Hepatic stellate cell (primary cell): ENCODE data around the gene PCDHA9.
"Not testable (repeated sequence)": the region's sequence is repeated elsewhere in the genome, so short reads cannot be mapped to it uniquely, and the experiment has no call there.

Experiments
- DNase-seq: peaks from one replicate; pipeline ENCODE4 v3.0.0; 2011; ENCODE audit warnings: low spot score

The PCDHA9 gene

DNA sequence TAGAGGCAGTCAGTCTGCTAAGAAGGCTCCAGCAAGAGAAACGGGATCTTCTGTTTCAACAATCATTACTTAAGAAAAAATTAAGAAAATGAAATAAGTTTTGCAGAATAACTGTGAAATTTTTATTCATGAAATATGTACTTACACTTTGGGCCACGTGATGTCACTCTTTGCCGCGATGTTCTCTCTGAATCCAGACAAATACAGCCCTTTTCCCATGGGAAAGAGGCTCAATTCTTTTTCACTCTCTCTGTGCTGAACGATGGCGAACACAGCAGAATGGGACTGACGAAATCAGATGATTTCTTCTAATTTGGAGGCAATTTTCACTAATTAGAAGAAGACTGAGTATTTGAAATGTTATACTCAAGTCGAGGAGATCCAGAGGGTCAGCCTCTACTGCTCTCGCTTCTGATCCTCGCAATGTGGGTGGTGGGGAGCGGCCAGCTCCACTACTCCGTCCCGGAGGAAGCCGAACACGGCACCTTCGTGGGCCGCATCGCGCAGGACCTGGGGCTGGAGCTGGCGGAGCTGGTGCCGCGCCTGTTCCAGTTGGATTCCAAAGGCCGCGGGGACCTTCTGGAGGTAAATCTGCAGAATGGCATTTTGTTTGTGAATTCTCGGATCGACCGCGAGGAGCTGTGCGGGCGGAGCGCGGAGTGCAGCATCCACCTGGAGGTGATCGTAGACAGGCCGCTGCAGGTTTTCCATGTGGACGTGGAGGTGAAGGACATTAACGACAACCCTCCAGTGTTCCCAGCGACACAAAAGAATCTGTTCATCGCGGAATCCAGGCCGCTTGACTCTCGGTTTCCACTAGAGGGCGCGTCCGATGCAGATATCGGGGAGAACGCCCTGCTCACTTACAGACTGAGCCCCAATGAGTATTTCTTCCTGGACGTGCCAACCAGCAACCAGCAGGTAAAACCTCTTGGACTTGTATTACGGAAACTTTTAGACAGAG lies at the start of gene PCDHA9:
PCDHA9 (plus strand) TSS at position 244 of the 964 bp plus-strand sequence; CDS start at position 358, 114 bp downstream.
- not testable (repeated sequence) for DNase-seq

DNA sequence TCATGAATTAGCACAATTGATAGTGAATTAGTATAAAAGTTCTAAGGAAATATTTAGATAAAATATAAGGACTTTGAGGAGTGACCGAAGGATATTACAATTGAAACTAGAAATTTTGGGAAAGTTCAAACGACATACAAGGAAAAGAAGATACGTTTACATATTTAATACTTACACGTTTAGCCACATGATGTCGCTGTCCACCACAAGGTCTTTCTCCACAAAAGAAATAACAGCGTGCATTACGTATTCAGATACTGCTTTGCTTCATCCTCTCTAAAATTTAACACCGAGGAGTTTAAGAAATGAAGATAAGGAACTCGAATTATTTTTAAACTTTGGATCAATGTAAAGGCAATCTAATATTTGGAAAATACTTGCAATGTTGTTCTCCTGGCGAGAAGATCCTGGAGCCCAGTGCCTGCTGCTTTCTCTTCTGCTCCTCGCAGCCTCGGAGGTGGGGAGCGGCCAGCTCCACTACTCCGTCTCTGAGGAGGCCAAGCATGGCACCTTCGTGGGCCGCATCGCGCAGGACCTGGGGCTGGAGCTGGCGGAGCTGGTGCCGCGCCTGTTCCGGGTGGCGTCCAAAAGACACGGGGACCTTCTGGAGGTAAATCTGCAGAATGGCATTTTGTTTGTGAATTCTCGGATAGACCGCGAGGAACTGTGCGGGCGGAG lies 47.2 kb upstream of the PCDHA9 start, which contains the start of gene PCDHA3:
PCDHA3 (plus strand) TSS at position 242 of the 678 bp plus-strand sequence.
- DNase-seq: peak; percentile 9

GRCh38 chr5:140801494-140801841 lies 46.7 kb upstream of the PCDHA9 start:
- peak; percentile 17 for DNase-seq

DNA sequence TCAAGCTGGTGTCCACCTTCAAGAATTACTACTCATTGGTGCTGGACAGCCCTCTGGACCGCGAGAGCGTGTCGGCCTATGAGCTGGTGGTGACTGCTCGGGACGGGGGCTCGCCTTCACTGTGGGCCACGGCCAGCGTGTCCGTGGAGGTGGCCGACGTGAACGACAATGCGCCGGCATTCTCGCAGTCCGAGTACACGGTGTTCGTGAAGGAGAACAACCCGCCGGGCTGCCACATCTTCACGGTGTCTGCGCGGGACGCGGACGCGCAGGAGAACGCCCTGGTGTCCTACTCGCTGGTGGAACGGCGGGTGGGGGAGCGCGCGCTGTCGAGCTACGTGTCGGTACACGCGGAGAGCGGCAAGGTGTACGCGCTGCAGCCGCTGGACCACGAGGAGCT lies 45.8 kb upstream of the PCDHA9 start:
- DNase-seq: not testable (repeated sequence)

DNA sequence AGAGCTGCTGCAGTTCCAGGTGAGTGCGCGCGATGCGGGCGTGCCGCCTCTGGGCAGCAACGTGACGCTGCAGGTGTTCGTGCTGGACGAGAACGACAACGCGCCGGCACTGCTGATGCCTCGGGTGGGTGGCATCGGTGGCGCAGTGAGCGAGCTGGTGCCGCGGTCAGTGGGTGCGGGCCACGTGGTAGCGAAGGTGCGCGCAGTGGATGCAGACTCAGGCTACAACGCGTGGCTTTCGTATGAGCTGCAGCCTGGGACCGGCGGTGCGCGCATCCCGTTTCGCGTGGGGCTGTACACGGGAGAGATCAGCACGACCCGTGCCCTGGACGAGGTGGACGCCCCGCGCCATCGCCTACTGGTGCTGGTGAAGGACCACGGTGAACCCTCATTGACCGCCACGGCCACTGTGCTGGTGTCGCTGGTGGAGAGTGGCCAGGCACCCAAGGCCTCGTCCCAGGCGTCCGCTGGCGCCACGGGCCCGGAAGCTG lies 45.4 kb upstream of the PCDHA9 start:
- DNase-seq: no peak

DNA sequence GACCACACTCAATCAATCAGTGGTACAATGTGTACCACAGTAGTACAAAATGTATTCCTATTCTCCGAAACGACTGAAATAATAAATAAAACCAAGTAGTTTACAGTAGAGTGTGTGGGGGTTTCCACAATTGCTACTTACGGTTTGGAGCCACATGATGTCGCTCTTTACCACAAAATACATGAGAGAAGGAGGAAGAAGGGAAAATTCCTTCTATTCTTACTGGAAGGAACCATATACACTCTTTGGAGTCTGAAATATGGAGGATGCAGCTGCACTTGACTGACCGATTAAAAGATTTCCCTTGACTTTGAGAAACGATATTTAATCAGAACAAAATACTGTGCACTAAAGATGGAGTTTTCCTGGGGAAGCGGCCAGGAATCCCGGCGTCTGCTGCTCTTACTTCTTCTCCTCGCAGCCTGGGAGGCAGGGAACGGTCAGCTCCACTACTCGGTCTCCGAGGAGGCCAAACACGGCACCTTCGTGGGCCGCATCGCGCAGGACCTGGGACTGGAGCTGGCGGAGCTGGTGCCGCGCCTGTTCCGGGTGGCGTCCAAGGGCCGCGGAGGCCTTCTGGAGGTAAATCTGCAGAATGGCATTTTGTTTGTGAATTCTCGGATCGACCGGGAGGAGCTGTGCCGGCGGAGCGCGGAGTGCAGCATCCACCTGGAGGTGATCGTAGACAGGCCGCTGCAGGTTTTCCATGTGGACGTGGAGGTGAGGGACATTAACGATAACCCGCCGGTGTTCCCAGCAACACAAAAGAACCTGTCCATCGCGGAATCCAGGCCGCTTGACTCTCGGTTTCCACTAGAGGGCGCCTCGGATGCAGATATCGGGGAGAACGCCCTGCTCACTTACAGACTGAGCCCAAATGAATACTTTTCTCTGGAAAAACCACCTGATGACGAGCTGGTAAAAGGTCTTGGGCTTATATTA lies 41.1 kb upstream of the PCDHA9 start, which contains the start of gene PCDHA4:
PCDHA4 (plus strand) TSS at position 235 of the 942 bp plus-strand sequence.
- peak; percentile 9 for DNase-seq

GRCh38 chr5:140808241-140808888 lies 39.8 kb upstream of the PCDHA9 start:
- DNase-seq: not testable (repeated sequence)

- no peak for DNase-seq
Measured at GRCh38 chr5:140808889-140809291, 39.3 kb upstream of the PCDHA9 start.

DNA sequence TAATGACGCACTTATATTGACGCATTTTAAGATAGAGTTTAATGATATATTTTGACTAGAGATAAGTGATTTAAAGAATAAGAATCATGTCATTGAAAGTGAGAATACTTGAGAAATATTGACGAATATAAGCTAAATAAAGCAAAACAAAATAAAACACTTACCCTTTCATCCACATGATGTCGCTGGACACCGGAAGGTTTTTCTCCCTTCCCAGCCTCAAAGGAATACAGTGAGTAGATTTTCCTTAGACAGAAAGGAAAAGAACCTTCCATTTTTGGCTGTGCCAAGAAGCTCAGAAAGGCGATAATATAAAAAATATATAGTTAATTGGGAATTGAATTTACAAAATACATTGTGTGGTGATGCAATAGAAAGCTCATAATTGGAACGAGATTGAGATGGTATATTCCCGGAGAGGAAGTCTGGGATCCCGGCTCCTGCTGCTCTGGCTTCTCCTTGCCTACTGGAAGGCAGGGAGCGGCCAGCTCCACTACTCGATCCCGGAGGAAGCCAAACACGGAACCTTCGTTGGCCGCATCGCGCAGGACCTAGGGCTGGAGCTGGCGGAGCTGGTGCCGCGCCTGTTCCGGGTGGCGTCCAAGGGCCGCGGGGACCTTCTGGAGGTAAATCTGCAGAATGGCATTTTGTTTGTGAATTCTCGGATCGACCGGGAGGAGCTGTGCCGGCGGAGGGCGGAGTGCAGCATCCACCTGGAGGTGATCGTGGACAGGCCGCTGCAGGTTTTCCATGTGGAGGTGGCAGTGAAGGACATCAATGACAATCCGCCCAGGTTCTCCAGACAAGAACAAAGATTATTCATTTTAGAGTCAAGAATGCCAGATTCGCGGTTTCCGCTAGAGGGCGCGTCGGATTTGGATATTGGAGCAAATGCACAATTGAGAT lies 26.6 kb upstream of the PCDHA9 start, which contains the start of gene PCDHA5:
PCDHA5 (plus strand) TSS at position 239 of the 906 bp plus-strand sequence.
- peak; percentile 19 for DNase-seq

DNA sequence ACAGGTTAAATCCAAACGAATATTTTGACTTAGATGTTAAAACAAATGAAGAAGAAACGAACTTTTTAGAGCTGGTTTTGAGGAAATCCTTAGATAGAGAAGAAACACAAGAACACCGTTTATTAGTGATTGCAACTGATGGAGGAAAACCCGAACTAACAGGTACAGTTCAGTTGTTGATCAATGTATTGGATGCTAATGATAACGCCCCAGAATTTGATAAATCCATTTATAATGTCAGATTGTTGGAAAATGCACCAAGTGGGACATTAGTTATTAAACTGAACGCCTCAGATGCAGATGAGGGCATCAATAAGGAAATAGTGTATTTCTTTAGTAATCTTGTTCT lies 25.9 kb upstream of the PCDHA9 start:
- no peak for DNase-seq

GRCh38 chr5:140822969-140823368 lies 25.2 kb upstream of the PCDHA9 start:
- not testable (repeated sequence) for DNase-seq

- no peak for DNase-seq
Measured at GRCh38 chr5:140823475-140823874, 24.7 kb upstream of the PCDHA9 start.

DNA sequence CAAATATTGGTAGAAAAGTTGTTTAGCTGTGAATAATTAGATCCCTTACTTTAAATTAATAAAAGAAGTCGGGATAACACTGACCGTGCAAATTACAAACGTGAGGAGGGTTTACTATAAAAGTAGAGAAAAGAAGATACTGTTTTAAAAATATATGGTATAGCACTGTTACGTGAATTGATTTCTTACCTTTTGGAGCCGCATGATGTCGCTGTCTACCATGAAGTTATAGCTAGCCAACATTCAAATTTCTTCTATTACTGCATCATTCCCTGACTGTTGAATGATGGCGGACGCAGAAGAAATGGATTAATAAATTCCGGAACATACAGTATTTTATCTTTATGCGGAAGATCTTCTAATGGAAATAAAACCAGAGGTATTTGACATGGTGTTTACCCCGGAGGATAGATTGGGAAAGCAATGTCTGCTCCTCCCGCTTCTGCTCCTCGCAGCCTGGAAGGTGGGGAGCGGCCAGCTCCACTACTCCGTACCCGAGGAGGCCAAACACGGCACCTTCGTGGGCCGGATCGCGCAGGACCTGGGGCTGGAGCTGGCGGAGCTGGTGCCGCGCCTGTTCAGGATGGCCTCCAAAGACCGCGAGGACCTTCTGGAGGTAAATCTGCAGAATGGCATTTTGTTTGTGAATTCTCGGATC lies 20.3 kb upstream of the PCDHA9 start, which contains the start of gene PCDHA6:
PCDHA6 (plus strand) TSS at position 257 of the 658 bp plus-strand sequence; CDS start at position 389, 132 bp downstream.
- DNase-seq: no peak

DNA sequence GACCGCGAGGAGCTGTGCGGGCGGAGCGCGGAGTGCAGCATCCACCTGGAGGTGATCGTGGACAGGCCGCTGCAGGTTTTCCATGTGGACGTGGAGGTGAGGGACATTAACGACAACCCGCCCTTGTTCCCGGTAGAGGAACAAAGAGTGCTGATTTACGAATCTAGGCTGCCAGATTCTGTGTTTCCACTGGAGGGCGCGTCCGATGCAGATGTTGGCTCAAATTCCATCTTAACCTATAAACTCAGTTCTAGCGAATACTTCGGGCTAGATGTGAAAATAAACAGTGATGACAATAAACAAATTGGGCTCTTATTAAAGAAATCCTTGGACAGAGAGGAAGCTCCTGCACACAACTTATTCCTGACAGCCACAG lies 19.8 kb upstream of the PCDHA9 start:
- DNase-seq: no peak

DNA sequence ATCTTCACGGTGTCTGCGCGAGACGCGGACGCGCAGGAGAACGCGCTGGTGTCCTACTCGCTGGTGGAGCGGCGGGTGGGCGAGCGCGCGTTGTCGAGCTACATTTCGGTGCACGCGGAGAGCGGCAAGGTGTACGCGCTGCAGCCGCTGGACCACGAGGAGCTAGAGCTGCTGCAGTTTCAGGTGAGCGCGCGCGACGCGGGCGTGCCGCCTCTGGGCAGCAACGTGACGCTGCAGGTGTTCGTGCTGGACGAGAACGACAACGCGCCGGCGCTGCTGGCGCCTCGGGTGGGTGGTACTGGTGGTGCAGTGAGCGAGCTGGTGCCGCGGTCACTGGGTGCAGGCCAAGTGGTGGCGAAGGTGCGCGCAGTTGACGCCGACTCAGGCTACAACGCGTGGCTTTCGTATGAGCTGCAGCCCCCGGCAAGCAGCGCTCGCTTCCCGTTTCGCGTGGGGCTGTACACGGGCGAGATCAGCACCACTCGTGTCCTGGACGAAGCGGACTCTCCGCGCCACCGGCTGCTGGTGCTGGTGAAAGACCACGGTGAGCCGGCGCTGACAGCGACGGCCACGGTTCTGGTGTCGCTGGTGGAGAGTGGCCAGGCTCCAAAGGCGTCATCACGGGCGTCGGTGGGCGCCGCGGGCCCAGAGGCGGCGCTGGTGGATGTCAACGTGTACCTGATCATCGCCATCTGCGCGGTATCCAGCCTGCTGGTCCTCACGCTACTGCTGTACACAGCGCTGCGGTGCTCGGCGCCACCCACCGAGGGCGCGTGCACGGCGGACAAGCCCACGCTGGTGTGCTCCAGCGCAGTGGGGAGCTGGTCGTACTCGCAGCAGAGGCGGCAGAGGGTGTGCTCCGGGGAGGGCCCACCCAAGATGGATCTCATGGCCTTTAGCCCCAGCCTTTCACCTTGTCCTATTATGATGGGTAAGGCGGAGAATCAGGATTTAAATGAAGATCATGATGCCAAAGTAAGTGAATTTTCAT lies 18.4 kb upstream of the PCDHA9 start:
- DNase-seq: not testable (repeated sequence)

GRCh38 chr5:140833993-140834392 lies 14.2 kb upstream of the PCDHA9 start, which contains the start of gene PCDHA7:
PCDHA7 (plus strand) TSS chr5:140834269; CDS start chr5:140834384, 115 bp downstream.
- peak; percentile 40 for DNase-seq

GRCh38 chr5:140834439-140835008 lies 13.7 kb upstream of the PCDHA9 start:
- DNase-seq: not testable (repeated sequence)
